PC-3 (cell line): Measurements from ENCODE around the gene LMAN2. TPM values are rescaled to one million over a fixed set of nuclear protein-coding genes. Genes with fewer than 3 reads are reported as not detected.

Experiments used
- ATAC-seq: fragments of 200-7000 bp; cut with Tn5 transposase; 2 replicates; pipeline ENCODE4 v1.9.1; 2020; ENCODE audit warnings: mild to moderate bottlenecking, moderate library complexity
- BruUV-seq: library from RNA; stranded (reverse); fragments of 400-500 nt; replicated peaks from 2 replicates; lab custom pipeline; 2021; lab: Mats Ljungman, UMichigan
- CTCF ChIA-PET: fragments of 300-600 bp; sonication (Branson Sonifier 250); formaldehyde crosslinking; loops from one replicate; lab custom pipeline; 2022; ENCODE audit warnings: antibody characterized with exemption; lab: Charles Lee
- POLR2A ChIA-PET: fragments of 300-600 bp; sonication (Branson Sonifier 250); formaldehyde crosslinking; loops from one replicate; lab custom pipeline; 2022; ENCODE audit warnings: antibody characterized with exemption; ENCODE audit not compliant: unreplicated experiment; lab: Charles Lee
- DNase-seq: peaks from one replicate; pipeline ENCODE4 v3.0.0-alpha.2; 2015
- H2AFZ ChIP-seq: fragments of 300-600 bp; sonication (generic); 2 replicates; pipeline ENCODE4 v1.6.0; 2016; ENCODE audit warnings: antibody characterized with exemption, low read length
- H3F3A ChIP-seq: fragments of 300-600 bp; sonication (generic); one replicate; pipeline ENCODE4 v1.6.0; 2017; ENCODE audit warnings: antibody characterized with exemption, low read length, control low read depth, mild to moderate bottlenecking; ENCODE audit not compliant: unreplicated experiment
- H3K27ac ChIP-seq: fragments of 300-600 bp; sonication (generic); 2 replicates; pipeline ENCODE4 v1.5.1; 2016; ENCODE audit warnings: mild to moderate bottlenecking, low read length
- H3K27me3 ChIP-seq: fragments of 300-600 bp; sonication (generic); 2 replicates; pipeline ENCODE4 v1.6.1; 2016; ENCODE audit warnings: low read length, mixed read lengths
- H3K36me3 ChIP-seq: fragments of 300-600 bp; sonication (generic); 2 replicates; pipeline ENCODE4 v1.6.1; 2016; ENCODE audit warnings: low read depth, mixed run types, low read length, mixed read lengths
- H3K4me1 ChIP-seq: fragments of 300-600 bp; sonication (generic); 2 replicates; pipeline ENCODE4 v1.5.1; 2016; ENCODE audit warnings: low read length; ENCODE audit not compliant: insufficient read depth
- H3K4me2 ChIP-seq: fragments of 300-600 bp; sonication (generic); 2 replicates; pipeline ENCODE4 v1.6.0; 2016; ENCODE audit warnings: low read length
- H3K4me3 ChIP-seq: fragments of 300-600 bp; sonication (generic); 2 replicates; pipeline ENCODE4 v1.5.1; 2016; ENCODE audit warnings: mild to moderate bottlenecking, low read length, mixed read lengths
- H3K79me2 ChIP-seq: fragments of 300-600 bp; sonication (generic); 2 replicates; pipeline ENCODE4 v1.6.1; 2017; ENCODE audit warnings: low read length, mixed read lengths
- H3K9ac ChIP-seq: fragments of 300-600 bp; sonication (generic); 2 replicates; pipeline ENCODE4 v1.6.0; 2016; ENCODE audit warnings: mild to moderate bottlenecking, low read length
- H3K9me2 ChIP-seq: fragments of 300-600 bp; sonication (generic); replicated peaks from 2 replicates; pipeline ENCODE4 v1.6.1; 2016; ENCODE audit warnings: mixed run types, low read length, mixed read lengths
- H3K9me3 ChIP-seq: fragments of 300-600 bp; sonication (generic); 2 replicates; pipeline ENCODE4 v1.6.1; 2016; ENCODE audit warnings: low read length, mixed read lengths
- H4K20me1 ChIP-seq: fragments of 300-600 bp; sonication (generic); 2 replicates; pipeline ENCODE4 v1.6.1; 2016; ENCODE audit warnings: low read length, mixed read lengths
- CTCF ChIP-seq: fragments of 300-600 bp; sonication (generic); conservative IDR thresholded peaks from 2 replicates; pipeline ENCODE4 v1.5.1; 2017; ENCODE audit warnings: antibody characterized with exemption, low read depth, mild to moderate bottlenecking, low read length
- EZH2 ChIP-seq: fragments of 300-600 bp; sonication (generic); IDR thresholded peaks from one replicate; pipeline ENCODE4 v1.6.1; 2017; ENCODE audit warnings: antibody characterized with exemption, mild to moderate bottlenecking, low read length; ENCODE audit not compliant: unreplicated experiment
- EZH2phosphoT487 ChIP-seq: fragments of 300-600 bp; sonication (generic); IDR thresholded peaks from 2 replicates; pipeline ENCODE4 v1.6.1; 2018; ENCODE audit warnings: mild to moderate bottlenecking, antibody characterized with exemption, low read length, borderline replicate concordance
- intact Hi-C: fragments of 100-400 bp; cut with micrococcal nuclease; formaldehyde crosslinking; loops from 2 replicates; pipeline ENCODE4 v1.9.0; 2023
- total RNA-seq: library from RNA; depleted of rRNA; stranded (reverse); fragments of >200 nt; gene quantifications from 2 replicates; pipeline ENCODE4 v1.2.3, GENCODE V29; 2014

The LMAN2 gene
- total RNA-seq, 1 experiment from 2014 or later, result 310 TPM

GRCh38 chr5:177334781-177335700 is 16.4 kb downstream of the LMAN2 start:
- no peak overlapping the region for H3K9ac ChIP-seq
- H3K79me2 ChIP-seq, result peaks cover 14% of the 10 kb centered on the region
- H3F3A ChIP-seq, result no peaks in the 10 kb centered on the region
- CTCF ChIA-PET, result no interaction called here
- H3K36me3 ChIP-seq, result peaks cover 16% of the 10 kb centered on the region; the same call in 1 of the 2 replicates
- intact Hi-C loops, result no loop called here
- TF ChIP-seq EZH2 (no peak), EZH2phosphoT487 (no peak), CTCF (no peak)
- no peaks in the 10 kb centered on the region for H3K9me3 ChIP-seq
- H3K27me3 ChIP-seq, result no peaks in the 10 kb centered on the region
- no peak overlapping the region for H3K4me2 ChIP-seq
- POLR2A ChIA-PET, result no interaction called here
- no peak overlapping the region for H3K4me3 ChIP-seq
- no peaks in the 10 kb centered on the region for H3K9me2 ChIP-seq
- DNase-seq (no peak), ATAC-seq (no peak)
- no peak overlapping the region for H2AFZ ChIP-seq
- 0 out of 2 replicates have a peak, but pooled peaks cover 4% of the 10 kb centered on the region for H4K20me1 ChIP-seq
- BruUV-seq, result no TSS peak
- no peak overlapping the region for H3K27ac ChIP-seq
- no peaks in the 10 kb centered on the region for H3K4me1 ChIP-seq

GRCh38 chr5:177334155-177334551 is 17.3 kb downstream of the LMAN2 start:
- intact Hi-C loops, result no loop called here
- H3K79me2 ChIP-seq, result peaks cover 5% of the 10 kb centered on the region
- no peaks in the 10 kb centered on the region for H3K9me3 ChIP-seq
- no peaks in the 10 kb centered on the region for H3K4me1 ChIP-seq
- no peak overlapping the region for H3K4me3 ChIP-seq
- no peak overlapping the region for H3K4me2 ChIP-seq
- ATAC-seq (no peak), DNase-seq (no peak)
- H3K9ac ChIP-seq, result no peak overlapping the region
- no TSS peak for BruUV-seq
- TF ChIP-seq EZH2phosphoT487 (no peak), CTCF (no peak), EZH2 (no peak)
- peaks cover 16% of the 10 kb centered on the region; the same call in 1 of the 2 replicates for H3K36me3 ChIP-seq
- no peak overlapping the region for H3K27ac ChIP-seq
- CTCF ChIA-PET, result no interaction called here
- H3K9me2 ChIP-seq, result no peaks in the 10 kb centered on the region
- H3F3A ChIP-seq, result no peaks in the 10 kb centered on the region
- H2AFZ ChIP-seq, result no peak overlapping the region
- no peaks in the 10 kb centered on the region for H3K27me3 ChIP-seq
- POLR2A ChIA-PET, result no interaction called here
- no peaks in the 10 kb centered on the region for H4K20me1 ChIP-seq
